HG03159 (cell line): Measurements from ENCODE around the gene THRB.

ENCODE experiments used
- ATAC-seq: cut with Tn5 transposase; IDR thresholded peaks from one replicate; pipeline ENCODE4 v1.9.1; 2021; ENCODE audit warnings: mild to moderate bottlenecking, moderate library complexity; ENCODE audit not compliant: unreplicated experiment

THRB gene

DNA sequence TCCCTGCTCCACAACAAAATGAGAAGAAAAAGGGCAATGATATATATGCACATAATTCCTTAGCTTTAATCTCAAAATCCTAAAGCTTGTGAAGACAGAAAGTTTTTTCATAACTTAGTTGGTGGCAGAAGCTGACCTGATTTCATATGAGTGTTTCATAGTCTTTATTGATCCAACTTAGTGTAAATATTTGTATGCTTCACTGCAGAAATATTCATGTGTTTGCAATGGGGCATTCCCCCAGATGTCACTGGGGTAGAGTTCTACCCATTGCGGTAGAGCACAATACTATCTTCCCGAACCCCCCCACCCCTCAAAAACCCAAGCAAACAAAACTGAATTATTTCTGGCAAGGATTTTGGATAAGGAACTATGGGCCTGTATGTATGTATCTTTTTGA, 221.2 kb downstream of the THRB start:
- ATAC-seq, result no peak

DNA sequence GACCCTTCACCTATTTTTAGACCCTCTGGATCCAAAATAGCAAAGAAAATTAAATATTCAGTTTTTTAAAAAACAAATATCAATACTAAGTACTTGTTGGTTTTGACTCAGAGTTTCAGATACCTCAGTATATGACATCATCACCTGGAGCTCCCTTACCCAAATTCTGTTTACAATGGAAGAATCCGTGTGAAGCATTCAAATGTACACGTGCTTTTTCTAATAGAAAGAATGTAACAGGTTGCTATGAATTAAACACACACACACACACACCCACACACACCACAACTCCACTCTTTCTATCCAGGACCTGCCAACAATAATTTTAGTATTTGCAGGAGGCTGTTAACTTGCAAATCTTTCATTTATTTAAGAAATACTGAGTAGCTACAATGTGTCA, 221.8 kb downstream of the THRB start:
- no peak for ATAC-seq

DNA sequence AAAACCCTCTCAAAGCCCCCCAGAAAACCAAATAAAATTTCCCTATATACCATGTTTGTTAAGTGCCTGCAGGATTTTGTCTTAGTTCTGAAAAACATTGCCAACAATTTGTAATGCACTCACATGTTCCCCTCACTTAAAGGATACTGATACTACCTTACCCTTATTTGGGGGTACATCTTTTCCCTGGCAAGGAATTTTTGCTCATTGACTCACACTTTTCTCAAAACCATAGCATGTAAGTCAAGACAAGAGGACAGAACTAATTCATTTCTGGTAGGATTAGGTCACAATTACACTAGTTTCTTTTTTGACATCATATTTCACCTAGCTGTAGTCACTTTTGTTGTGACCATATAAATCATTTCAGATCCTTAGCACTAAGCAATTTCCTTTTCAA, 222.2 kb downstream of the THRB start:
- no peak for ATAC-seq

DNA sequence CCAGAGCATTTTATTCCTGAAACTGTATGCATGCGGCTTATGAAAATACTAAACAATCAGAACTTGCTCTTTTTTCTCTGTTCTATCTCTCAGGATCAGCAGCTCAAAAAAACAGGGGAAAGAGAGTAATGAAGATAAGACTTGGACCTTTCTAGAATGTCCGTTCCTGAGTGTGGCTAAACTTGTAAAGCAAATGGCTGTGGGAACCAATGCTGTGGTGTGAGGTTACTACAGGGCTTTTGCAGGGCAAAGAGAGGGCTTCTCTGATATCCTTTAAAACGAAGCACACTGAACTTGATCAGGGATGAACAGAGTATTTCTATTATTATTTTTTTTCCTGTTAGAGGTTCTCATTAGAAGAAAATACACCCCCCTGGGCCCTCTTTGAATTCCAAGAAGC, 223.4 kb downstream of the THRB start:
- ATAC-seq, result no peak

DNA sequence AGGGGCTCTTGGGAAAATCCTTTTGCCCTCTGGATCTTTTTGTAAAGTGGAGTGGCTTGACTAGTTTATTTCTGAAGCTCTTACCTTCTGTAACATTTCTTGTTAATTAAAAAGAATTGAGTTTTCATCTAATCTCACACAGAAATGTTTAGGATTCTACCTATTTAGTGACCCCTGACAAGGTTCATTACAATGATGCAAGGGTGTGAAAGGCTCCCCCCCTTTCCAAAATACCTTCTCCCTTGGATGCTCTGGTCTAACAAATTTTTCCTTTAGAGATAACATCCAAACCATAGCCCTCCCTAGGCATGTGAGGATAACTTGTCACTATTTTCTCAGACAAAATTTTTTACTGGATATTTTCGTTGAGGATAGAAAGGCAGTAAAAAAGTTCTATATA, 223.9 kb downstream of the THRB start:
- ATAC-seq, result no peak

DNA sequence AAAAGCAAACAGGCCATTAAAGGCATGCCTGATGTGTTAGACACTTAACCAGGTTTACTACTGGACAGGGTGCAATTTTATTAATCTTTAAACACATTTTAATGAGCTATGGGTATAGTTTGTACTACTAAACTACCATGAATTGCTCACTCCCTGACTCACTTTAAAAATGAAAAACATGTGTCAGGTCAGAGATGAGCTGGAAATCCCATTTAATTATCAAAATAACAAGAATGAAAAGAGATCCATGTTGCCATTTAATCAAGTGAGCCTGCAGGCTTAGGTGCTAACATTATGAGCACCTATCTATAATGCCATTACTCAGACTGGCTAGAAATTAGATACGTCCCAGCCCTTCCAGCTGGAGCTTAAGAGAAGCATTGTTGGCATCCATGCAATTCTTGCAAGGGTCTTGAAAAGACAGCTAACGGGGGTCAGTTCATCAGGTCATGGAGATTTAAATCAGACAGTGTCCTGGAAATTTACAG, 224.4 kb downstream of the THRB start:
- ATAC-seq, result no peak

DNA sequence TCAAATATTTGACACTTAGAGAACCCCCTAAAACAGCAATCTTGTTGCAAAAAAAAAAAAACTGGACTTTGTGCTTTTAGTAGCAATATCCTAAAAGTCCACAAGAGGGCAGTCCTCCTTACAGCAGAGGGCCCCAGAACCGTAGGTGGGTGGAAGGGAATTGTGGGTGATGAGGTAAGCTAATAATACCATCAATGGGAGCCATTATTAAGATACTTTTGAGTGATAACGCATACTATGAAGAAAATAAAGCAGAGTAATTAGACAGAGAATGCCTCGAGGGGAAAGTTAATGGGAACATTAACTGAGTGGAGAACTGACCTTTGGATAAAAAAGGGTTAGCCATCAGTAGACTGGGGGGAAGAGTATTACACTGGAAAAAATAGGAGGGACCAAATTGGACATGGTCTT, 229.9 kb downstream of the THRB start:
- ATAC-seq, result peak; percentile 92

DNA sequence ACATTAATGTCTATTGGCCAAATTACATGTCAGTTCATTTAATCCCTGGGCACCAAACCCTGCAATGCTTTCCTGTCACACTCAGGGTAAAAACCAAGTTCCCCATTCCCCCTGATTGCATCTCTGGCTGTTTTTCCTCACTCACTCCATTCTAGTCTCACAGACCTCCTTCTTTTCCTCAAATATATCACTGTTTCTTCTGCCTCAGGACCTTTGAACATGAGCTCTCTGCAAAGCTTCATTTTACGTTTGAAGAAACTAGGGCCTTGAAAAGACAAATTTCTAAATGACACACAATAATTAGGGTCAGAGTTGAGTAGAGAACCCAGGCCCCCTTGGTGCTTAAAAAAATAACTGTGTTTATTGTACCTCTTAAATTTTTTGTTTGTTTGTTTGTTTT, 230.6 kb downstream of the THRB start:
- no peak for ATAC-seq

DNA sequence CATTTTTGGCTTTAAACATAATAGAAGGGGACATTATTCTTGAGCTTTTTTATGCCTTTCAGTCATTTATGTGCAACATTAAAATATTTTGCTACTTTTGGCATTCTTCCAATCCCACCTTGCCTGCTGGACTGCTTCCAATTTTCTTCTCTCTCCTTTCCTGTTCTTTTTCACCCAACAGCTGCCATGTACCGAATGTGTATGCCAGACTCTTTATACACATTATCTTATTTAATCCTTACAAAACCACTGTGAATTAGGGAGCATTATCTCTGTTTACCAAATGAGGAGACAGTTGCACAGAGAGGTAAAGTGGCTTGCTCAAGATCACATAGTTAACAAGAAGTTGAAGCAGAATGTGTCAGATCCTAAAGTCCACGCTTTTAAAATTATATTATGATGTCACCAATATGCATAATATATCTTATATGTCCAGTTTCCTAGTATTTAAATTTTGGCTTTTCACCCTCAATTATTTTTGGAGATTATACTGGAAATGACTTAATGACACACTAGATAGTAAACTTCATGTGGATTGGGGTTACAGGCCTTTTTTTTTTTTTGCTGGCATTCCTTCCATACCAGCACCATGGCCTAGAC, 231.5 kb downstream of the THRB start:
- no peak for ATAC-seq

DNA sequence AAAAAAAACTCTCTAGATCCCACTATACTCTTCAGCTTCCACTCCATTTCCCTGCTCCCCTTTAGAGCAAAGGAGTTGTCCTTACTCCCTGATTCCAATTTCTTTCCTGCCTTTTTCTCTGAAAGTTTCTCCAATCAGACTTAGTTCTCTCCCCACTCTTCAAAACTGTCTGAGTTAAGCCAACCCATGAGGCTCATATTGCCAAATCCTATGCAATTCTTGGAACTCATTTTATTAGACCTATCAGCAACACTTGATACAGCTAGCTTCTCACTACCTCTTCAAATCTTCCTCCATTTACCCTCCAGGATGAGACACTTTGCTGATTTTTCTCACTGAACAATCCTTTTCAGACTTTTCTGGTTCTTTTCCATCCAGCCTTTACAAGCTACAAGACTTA, 233.1 kb downstream of the THRB start:
- ATAC-seq, result no peak

DNA sequence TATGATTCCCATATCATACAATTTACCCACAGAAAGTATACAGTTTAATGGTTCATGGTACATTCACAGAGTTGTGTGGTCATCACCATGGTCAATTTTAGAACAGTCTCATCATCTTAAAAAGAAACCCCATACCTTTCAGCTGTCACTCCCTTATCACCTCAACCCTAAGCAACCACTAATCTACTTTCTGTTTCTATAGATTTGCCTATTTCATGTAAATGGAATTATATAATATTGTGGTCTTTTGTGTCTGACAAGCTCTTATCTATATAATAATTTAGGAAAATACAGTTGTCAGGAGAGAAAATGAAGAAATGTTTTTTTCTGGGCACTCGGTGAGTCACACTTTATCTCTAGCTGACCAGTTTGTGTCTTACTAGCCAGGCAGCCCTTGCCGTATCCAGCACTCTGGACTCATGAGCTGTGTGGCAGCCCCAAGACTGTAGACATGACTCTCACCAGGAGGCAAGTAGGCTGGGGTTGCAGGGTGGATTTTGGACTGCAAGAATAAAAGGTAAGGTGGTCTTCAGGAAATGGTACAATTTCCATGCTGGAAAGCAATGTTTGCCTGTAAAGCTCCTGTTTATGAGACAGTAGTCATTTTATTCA, 234.6 kb downstream of the THRB start:
- no peak for ATAC-seq

DNA sequence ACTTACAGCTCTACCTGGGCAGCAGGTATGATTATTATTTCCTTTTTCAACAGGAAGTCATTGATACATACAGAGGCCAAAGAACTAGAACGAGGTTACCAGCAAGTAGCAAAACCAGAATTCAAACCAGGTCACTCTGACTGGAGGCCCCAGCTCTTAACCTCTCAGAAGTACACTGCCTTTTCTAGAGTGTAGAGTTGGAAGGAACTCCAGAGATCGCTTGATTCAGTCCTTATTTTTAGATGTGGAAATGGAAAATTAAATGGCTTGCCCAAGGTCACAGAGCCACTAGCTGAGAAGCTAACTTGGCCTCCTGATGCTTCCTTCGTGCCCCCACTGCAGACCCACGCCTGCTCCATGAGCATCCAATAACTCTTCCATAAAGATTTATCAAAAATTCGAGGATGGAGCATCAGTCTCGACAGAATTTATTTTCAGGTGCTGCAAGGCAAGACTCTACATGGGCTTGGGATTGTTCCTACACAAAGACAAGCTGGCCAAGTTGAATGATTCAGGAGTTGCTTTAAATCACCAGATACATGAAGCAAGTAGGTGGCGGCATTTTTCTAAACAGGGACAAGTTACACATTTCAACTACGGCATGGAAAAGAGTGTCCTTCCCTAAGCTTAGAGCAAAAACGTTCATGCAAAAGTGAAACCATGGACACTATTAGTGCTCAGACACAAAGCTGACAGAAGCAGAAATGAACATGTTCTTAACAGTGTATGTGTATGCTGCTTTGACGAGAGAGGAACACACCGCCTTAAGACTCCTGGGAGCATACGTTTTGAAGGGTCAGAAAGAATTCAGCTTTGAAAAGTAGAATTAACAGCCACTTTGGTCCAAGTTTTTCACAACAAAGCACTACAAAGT, 235.7 kb downstream of the THRB start:
- no peak for ATAC-seq

DNA sequence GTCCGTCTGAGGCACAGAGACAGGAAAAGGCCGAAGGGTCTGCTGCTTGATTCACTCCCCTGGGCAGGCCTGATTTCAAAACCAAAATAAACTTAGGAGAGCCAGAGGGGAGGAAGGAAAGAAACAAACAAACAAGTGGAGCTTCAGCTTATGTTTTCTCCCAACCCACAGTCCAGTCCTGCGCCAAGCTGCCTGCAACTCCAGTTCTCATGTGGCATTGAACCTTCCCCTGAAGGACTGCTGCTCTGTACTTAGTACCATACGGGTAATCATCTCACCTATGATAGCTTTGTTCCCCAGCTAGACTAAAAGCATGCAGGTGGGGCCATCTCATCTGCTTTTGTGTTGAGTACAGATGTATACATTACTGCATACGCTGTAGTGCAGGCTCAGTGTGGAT, 236.4 kb downstream of the THRB start:
- no peak for ATAC-seq

DNA sequence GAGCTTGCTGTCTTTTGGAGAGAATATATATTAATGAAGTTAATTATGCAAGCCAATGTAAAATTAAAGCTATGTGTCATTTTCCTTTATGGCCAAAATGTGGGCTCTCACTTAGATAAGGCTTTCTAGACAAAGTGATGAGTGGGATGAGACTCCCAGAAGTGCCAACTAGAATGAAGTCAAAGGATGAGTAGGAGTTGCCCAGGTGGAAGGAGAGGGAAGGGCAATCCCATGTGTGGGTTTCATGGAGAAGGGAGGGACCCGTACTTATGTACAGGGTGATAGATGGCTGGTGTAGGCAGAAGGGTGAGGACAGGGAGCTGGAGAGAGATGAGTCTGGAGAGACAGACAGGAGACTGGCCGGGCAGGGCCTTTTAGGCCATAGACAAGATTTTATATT, 239.2 kb downstream of the THRB start:
- no peak for ATAC-seq

DNA sequence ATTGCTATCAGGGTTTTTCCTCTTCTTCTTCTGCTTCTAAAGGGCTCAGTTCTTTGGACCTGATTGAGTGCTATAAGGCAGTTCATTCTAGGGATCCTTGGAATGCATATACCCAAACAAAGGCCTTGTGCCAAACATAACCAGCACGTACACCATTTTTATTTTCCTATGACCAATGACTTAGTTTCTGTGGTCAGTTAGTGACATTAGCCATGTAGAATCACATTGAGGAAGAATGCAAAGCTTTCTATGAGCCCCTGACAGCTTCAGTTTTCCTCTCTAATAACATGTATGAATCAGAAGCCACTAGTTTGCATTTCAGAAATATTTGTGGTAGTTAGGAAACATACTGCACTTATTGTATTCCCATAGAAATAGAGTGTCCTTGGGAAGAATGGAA, 240.0 kb downstream of the THRB start:
- ATAC-seq, result no peak

DNA sequence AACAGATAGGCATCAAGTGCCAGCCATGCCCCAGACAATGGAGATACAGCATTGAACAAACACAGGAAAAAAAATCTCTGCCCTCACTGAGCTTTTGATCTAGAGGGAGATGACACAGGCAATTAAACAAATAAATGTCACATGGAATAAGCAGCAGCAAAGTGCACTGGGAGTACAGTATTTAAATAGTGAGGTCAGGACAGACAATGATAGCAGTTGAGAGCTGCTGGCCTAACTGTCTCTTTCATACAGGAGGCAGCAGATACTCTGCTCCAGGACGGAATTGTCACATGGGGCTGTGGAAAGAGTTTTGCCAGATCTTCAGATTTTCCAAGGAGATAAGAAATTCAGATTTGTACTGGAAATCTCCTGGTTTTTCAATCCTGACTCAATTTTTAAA, 241.3 kb downstream of the THRB start:
- no peak for ATAC-seq

DNA sequence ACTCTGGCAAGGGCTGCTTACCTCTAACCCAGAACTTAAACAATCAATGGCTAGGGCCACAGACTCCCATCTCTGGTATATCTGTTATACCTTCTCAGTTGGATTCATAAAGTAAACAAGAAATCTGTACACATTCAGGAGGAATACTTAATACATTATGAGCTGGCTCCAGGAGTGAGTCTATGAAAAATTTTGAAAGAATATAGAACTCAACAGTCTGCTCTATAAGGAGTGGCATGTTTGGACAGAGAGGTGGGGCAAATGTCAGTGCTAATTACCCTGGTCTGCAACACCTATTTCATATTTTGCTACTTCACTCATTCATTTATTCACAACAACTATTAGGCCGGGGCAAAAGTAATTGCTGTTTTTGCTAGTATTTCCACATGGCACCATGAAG, 245.1 kb downstream of the THRB start:
- ATAC-seq, result no peak

DNA sequence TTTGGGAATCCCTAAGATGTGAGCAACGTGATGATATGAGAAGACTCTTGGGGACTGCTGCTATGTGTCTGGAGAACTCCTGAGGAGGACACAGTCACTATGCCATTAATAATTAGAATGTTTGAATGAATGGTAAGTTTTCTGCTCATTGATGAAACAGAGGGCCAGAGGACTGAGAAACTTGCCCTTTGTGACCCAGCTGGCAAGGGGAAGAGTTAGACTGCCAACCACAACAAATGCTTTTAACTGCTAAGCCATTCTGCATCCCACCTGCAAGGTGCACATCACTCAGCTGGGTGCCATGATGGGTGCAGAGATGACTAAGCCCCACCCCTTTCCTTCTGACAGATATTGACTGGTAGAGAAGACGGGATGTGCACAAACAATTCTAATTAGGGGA, 249.6 kb downstream of the THRB start:
- ATAC-seq, result no peak

DNA sequence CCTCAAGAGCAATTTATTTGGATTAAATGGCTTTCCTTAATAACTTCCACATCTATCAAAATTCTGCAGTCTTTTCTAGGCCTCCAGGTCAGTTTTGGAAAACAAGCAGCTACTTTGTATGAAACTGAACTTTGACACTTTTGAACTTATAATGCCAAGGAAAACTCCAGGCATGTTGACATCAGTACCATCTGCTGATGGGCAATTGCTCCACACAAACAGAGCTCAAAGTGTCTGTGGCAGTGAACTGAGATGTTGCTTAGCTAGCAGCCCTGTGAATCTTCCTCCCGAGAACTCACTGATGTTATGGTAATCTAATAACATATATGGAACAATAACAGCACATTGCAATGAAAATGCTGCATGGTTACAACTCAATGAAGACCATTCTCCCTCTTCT, 250.2 kb downstream of the THRB start:
- no peak for ATAC-seq

DNA sequence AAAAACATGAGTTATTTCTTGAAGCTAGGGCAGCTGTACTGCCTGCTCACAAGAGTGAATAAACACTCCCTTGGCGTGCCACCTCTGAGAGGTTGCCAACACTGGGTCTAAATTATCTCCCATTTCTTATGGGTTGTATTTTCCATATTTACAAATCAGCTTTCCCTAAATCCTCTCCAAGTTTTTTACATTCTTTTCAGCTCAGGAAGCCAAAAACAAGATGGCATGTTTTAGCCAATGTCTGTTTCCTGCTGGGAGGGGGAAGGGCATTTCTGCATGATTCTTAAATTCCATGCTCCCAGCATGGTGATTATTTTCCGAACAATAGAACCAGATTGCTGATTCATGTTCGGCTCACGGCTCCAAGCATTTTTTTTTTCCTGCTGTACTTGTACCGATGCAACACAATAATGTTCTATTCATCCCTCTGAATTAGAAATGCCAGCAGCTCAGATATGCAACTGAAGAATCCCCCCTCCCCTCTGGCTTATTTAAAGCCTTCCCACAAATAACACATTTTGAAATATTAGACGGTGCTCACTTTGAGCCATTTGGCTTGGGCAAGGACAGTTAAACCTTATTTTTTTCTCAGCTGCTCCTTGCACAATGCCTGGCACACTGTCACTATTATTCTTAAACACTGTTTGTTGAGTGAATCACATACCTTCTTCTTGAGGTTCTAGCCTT, 252.5 kb downstream of the THRB start:
- ATAC-seq, result no peak

DNA sequence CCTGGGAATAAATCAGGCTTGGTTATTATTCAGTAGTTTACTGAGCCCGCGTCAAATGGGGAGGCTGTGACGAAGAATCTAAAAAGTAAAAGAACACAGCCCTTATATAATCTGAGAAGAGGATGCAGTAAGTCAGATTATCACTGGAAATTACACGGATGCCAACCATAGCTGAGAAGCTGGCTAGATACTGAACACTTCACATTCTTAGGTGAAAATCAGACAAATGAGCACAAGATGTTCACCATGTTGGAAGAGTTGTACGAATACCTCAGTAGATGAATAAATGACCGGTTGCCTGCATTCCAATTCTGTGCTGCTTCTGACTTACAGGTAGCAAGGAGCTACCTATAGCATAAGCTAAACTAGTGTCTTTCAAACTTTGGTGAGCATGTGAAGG, 254.3 kb downstream of the THRB start:
- ATAC-seq, result no peak
